Brain microvascular endothelial cell (primary cell): ENCODE results near the gene LRRC56.

Source experiments
- DNase-seq: peaks from one replicate; pipeline ENCODE4 v3.0.0-alpha.2; 2020
- H3K27ac ChIP-seq: fragments of 250-450 bp; sonication (Bioruptor Pico); 2 replicates; pipeline ENCODE4 v1.5.1; 2020; ENCODE audit warnings: mild to moderate bottlenecking, moderate library complexity
- H3K27me3 ChIP-seq: fragments of 250-450 bp; sonication (Bioruptor Pico); replicated peaks from 2 replicates; pipeline ENCODE4 v1.5.1; 2020; ENCODE audit warnings: mild to moderate bottlenecking
- H3K36me3 ChIP-seq: fragments of 250-450 bp; sonication (Bioruptor Pico); replicated peaks from 2 replicates; pipeline ENCODE4 v1.5.1; 2020; ENCODE audit warnings: mild to moderate bottlenecking
- H3K4me3 ChIP-seq: 2 replicates; pipeline ENCODE4 v1.5.1; 2011; ENCODE audit warnings: low read depth, mild to moderate bottlenecking, control low read depth, low read length, moderate library complexity
- CTCF ChIP-seq: IDR thresholded peaks from 2 replicates; pipeline ENCODE4 v1.5.1; 2011; ENCODE audit warnings: low read depth, mild to moderate bottlenecking, moderate library complexity, low read length, control low read depth, inconsistent platforms; ENCODE audit errors: missing control alignments
- in situ Hi-C: cut with HindIII; loops from 2 replicates; pipeline ENCODE4 v1.10.0; 2017; ENCODE audit warnings: low sequenced_read_pairs, low pct_ligation_motif_present

LRRC56 gene

GRCh38 chr11:592501-592900, 55.2 kb downstream of the LRRC56 start:
- H3K27ac ChIP-seq = no peak overlapping the region

GRCh38 chr11:592918-593317, 55.6 kb downstream of the LRRC56 start:
- TF ChIP-seq CTCF = no peak
- in situ Hi-C loops = no loop called here
- Histone ChIP-seq H3K27me3 (no peaks in the 10 kb centered on the region), H3K4me3 (no peak overlapping the region), H3K36me3 (peaks cover 62% of the 10 kb centered on the region), H3K27ac (no peak overlapping the region)
- no peak for DNase-seq

More at GRCh38 chr11:592501-592900, 55.2 kb downstream of the LRRC56 start:
- Histone ChIP-seq H3K36me3 (peaks cover 61% of the 10 kb centered on the region), H3K4me3 (no peak overlapping the region), H3K27me3 (no peaks in the 10 kb centered on the region)
- DNase-seq = no peak
- no peak for TF ChIP-seq CTCF
- in situ Hi-C loops = no loop called here

GRCh38 chr11:593347-593746, 56.0 kb downstream of the LRRC56 start:
- Histone ChIP-seq H3K4me3 (no peak overlapping the region), H3K36me3 (peaks cover 64% of the 10 kb centered on the region), H3K27ac (no peak overlapping the region), H3K27me3 (no peaks in the 10 kb centered on the region)
- in situ Hi-C loops = no loop called here
- no peak for DNase-seq
- TF ChIP-seq CTCF = no peak

- no peak for DNase-seq
- in situ Hi-C loops = no loop called here
- no peak for TF ChIP-seq CTCF
- peaks cover 62% of the 10 kb centered on the region for H3K36me3 ChIP-seq
- no peak overlapping the region for H3K27ac ChIP-seq
- H3K27me3 ChIP-seq = no peaks in the 10 kb centered on the region
- no peak overlapping the region for H3K4me3 ChIP-seq
Observed at GRCh38 chr11:595400-595799, 58.1 kb downstream of the LRRC56 start.

- DNase-seq = no peak
- no peak for TF ChIP-seq CTCF
- H3K4me3 ChIP-seq = no peak overlapping the region
- no peak overlapping the region for H3K27ac ChIP-seq
- in situ Hi-C loops = no loop called here
- peaks cover 62% of the 10 kb centered on the region for H3K36me3 ChIP-seq
- H3K27me3 ChIP-seq = no peaks in the 10 kb centered on the region
Observed at GRCh38 chr11:596374-596773, 59.0 kb downstream of the LRRC56 start.

GRCh38 chr11:597166-597725, 59.9 kb downstream of the LRRC56 start:
- peak; percentile 45 for TF ChIP-seq CTCF
- Histone ChIP-seq H3K4me3 (no peak overlapping the region), H3K27ac (no peak overlapping the region), H3K36me3 (peaks cover 69% of the 10 kb centered on the region), H3K27me3 (no peaks in the 10 kb centered on the region)
- in situ Hi-C loops = no loop called here
- no peak for DNase-seq
